Measurements from ENCODE around the gene USH2A.

DNA sequence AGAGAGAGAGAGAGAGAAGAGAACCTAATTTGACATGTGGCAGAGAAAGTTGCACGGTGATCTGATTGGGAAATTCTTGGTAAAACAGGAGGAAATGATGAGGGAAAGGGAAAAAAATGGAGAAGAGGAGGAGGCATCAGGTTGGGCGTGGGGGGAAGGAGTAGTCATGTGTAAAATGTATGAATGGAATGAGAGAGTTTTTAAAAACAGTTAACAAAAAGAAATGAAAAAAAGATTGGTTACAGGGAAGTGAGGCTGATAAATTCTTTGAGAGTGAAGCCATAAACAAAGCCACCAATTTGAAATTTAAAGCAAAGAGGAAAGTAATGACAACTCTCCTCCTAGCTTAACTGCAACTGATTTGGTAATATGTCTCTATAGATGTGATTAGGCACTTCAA, 409.2 kb downstream of the USH2A start:
- TF ChIP-seq, protein P1, sequence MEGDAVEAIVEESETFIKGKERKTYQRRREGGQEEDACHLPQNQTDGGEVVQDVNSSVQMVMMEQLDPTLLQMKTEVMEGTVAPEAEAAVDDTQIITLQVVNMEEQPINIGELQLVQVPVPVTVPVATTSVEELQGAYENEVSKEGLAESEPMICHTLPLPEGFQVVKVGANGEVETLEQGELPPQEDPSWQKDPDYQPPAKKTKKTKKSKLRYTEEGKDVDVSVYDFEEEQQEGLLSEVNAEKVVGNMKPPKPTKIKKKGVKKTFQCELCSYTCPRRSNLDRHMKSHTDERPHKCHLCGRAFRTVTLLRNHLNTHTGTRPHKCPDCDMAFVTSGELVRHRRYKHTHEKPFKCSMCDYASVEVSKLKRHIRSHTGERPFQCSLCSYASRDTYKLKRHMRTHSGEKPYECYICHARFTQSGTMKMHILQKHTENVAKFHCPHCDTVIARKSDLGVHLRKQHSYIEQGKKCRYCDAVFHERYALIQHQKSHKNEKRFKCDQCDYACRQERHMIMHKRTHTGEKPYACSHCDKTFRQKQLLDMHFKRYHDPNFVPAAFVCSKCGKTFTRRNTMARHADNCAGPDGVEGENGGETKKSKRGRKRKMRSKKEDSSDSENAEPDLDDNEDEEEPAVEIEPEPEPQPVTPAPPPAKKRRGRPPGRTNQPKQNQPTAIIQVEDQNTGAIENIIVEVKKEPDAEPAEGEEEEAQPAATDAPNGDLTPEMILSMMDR (IDR thresholded peaks at IDR 0.05) = no peak
- no peak for TF ChIP-seq EP300 (IDR thresholded peaks at IDR 0.05)
- TF ChIP-seq POLR2A (IDR thresholded peaks at IDR 0.05) = no peak
